GM19452 (cell line): Measurements from ENCODE around the gene DAPK1.
"Not testable (repeated sequence)": the region's sequence is repeated elsewhere in the genome, so short reads cannot be mapped to it uniquely, and the experiment has no call there.

Source experiments
- ATAC-seq: cut with Tn5 transposase; IDR thresholded peaks from one replicate; pipeline ENCODE4 v1.9.1; 2021; ENCODE audit not compliant: unreplicated experiment

The DAPK1 gene

GRCh38 chr9:87542141-87542540 lies 44.5 kb downstream of the DAPK1 start:
- no peak for ATAC-seq

- ATAC-seq: no peak
These were observed 45.6 kb downstream of the DAPK1 start for GRCh38 chr9:87543251-87543650.

- ATAC-seq: no peak
These were observed 48.2 kb downstream of the DAPK1 start for GRCh38 chr9:87545858-87546257.

GRCh38 chr9:87546704-87547103 lies 49.0 kb downstream of the DAPK1 start:
- ATAC-seq: no peak

GRCh38 chr9:87547671-87548081 lies 50.0 kb downstream of the DAPK1 start:
- ATAC-seq: no peak

- no peak for ATAC-seq
These were observed 50.5 kb downstream of the DAPK1 start for GRCh38 chr9:87548159-87548558.

- not testable (repeated sequence) for ATAC-seq
These were observed 51.4 kb downstream of the DAPK1 start for GRCh38 chr9:87549088-87549487.

GRCh38 chr9:87549791-87550190 lies 52.1 kb downstream of the DAPK1 start:
- no peak for ATAC-seq

- ATAC-seq: no peak
These were observed 52.7 kb downstream of the DAPK1 start for GRCh38 chr9:87550253-87550954.

- no peak for ATAC-seq
These were observed 54.1 kb downstream of the DAPK1 start for GRCh38 chr9:87551772-87552217.

- ATAC-seq: no peak
These were observed 56.7 kb downstream of the DAPK1 start for GRCh38 chr9:87554171-87554910.

GRCh38 chr9:87554976-87555375 lies 57.3 kb downstream of the DAPK1 start:
- ATAC-seq: no peak

- ATAC-seq: no peak
These were observed 58.4 kb downstream of the DAPK1 start for GRCh38 chr9:87556039-87556438.

GRCh38 chr9:87556821-87557220 lies 59.2 kb downstream of the DAPK1 start:
- ATAC-seq: no peak

- peak; percentile 42 for ATAC-seq
These were observed 60.3 kb downstream of the DAPK1 start for GRCh38 chr9:87557996-87558395.

- ATAC-seq: no peak
These were observed 61.0 kb downstream of the DAPK1 start for GRCh38 chr9:87558606-87559190.

- no peak for ATAC-seq
These were observed 64.4 kb downstream of the DAPK1 start for GRCh38 chr9:87562062-87562461.

- ATAC-seq: no peak
These were observed 65.0 kb downstream of the DAPK1 start for GRCh38 chr9:87562530-87563170.

GRCh38 chr9:87564111-87564510 lies 66.4 kb downstream of the DAPK1 start:
- no peak for ATAC-seq

GRCh38 chr9:87564791-87565241 lies 67.1 kb downstream of the DAPK1 start:
- ATAC-seq: no peak

- ATAC-seq: no peak
These were observed 69.3 kb downstream of the DAPK1 start for GRCh38 chr9:87567001-87567400.
